ENCODE measurements around the gene GNAL.

The GNAL gene

DNA sequence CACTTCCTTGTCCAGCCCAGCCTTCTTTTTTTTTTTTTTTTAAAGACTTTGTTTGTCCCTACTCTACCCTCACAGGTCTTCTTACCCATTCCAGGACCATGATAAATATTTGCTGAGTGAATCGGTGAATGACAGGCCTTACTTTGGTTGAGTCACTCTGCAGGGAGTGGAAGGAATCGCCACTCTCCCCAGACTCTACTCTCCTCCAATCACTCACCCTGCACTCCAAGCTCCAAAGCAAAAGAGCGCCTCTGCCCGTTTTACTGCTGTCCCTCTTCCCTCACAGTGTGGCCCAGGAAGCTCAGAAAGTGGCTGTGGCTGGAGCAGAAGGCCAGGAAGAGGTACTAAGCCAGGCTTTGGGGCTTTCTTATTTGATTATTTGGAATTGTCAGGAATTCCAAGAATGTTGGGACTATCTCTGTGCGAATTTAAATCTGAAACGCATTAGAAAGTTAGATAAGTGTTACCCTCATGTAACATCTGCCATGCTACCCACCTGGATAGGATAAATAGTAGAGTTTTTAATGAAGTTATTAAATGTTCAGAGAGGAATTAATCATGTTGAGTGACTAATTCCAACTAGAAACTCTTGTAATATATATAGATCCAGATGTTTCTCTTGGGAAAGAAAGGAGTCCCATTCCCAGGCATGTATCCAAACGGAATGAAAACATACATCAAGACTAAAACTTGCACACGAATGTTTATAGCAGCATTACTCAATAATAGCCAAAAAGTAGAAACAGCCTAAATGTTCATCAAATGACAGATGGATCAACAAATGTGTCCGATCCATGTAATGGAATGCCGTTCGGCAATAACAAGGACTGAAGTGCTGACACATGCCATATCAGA, 119.2 kb downstream of the GNAL start:
- no peak for DNase-seq (ENCODE audit: low read depth)

DNA sequence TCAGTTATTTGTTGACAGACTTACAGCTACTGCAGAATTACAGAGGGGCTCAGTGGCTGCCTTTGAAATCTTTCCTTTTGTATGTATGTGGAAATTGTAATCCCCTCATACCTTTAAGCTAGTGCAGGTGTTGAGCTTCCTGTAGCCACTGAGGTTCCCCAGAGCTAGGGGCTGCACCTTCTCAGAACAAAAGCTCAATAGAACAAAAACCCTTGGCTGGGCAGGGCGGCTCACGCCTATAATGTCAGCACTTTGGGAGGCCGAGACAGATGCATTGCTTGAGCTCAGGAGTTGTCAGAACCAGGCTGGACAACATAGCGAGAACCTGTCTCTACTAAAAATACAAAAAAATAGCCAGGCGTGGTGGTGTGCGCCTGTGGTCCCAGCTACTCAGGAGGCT, 120.8 kb downstream of the GNAL start:
- no peak for DNase-seq (ENCODE audit: low read depth)

DNA sequence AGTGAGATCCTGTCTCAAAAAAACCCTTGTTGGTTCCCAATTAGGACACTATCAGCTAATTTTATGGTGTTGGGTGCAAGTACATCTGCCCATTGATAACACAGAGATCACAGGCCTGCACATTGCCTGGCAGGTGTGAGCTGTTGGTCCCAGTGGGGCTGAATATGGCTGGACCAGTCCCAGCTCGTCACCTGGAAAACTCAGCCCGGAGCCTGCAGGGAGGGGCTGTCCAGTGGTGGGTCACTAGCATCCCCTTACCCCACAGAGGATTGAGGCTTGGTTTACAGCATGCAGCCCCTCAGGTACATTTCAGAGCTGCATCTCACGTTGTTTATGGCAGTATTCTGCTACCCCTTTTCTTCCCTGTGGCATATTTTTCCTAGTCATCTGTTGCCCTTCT, 121.3 kb downstream of the GNAL start:
- DNase-seq (ENCODE audit: low read depth), result no peak

DNA sequence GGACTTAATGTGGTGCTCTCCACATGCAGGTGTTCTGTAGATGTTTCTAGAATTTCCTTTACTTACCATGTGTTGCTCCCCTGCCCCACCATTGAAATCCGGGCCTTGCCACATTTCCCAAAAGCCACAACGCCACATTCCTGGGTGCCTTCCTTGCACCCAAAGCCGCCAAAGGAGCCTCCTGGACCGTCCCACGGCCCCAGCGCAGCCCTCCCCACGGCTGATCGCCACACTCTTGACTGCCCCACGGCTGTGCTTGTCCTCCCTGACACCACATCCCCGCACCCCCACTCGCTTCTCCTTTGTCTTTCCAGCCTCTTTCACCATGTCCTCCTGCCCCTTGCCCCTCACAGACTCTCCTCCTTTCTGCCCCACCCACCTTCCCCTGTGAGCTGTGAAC, 121.9 kb downstream of the GNAL start:
- no peak for DNase-seq (ENCODE audit: low read depth)

DNA sequence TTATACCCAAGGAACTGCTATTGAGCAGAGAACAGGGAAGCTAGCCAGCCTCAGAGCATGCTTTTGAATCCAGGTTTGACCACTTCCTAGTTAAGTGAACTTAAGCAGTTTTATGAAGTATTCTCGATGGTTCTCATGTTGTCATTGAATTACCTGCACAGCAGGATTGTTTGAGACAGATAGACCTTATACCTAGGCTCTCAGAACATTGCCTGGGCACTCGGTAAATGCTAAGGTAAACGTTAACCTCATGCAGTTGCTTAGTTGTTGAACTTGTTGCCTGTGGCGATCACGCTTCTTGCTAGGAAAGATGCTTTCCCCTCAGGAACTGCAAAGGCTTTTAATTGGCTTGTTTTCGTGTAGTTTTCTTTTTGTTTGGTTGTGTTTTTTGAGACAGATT, 128.2 kb downstream of the GNAL start:
- DNase-seq (ENCODE audit: low read depth), result no peak

DNA sequence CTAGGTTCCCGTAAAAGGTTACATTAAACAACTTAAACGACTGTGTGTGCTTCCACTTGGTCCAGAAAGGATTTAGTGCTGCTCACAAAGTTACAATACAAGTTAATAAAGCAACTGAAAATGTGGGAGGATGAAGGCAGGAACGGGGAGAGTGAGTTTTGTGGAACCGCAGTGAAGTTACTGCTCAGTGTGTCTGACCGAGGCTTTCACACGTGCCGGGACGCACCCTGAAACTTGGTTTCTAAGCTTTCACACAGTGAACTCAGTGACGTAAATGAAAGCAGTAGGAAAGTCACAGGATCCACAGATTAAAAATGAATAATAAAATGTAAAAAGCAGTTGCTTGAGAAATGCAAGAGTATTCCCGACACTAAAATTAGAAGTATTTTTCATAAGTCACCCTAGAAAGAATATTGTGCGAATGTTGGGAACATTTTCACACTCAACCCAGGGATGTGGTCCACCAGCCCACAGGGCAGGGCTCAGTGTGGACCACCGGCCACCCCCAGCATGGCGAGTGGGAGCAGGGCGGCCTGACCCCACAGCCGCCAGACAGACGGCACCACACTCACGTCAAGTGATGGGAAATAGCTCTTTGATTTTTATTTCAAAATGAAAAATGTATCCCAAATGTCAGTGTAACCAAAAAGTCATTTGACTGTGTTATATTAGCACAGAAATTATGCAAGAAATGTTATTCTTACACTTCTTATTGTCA, 129.6 kb downstream of the GNAL start:
- no peak for DNase-seq (ENCODE audit: low read depth)

DNA sequence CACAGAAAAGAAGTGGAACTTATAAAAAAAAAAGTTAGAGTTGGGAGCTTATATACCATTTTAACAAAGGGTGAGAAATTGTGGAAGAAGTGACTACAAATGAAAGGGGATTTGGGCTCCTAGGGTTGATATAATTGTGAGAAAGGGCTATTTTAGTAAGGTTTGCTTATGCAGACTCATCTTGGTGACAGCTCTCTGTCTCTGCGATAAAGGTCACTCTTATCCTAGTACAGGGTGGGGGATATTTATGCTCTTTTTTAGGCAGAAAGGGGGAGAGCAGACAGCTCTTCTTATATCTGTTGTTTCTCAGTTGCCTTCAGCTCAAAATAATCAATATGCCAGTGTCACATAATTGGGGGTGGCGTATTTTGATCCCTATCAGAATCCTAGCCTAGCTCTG, 130.9 kb downstream of the GNAL start:
- no peak for DNase-seq (ENCODE audit: low read depth)

DNA sequence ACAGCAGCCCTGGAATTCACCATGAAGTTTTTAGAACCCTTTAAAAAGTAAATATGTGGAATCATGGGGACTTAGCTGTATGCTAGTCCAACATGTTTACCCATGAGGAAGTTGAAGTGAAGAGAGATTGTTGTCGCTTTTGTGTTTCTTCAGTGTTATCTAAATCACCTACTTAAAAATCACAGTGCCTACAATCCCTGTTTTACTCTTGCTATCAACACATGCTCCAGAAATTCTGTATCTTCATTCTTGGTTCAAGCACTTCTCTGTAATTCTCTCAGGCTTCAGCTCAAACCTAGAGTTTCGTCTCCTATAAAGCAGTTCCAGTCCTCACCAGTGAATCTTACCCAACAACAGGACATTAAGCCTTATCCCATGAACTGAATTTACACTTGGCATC, 131.6 kb downstream of the GNAL start:
- DNase-seq (ENCODE audit: low read depth), result no peak

DNA sequence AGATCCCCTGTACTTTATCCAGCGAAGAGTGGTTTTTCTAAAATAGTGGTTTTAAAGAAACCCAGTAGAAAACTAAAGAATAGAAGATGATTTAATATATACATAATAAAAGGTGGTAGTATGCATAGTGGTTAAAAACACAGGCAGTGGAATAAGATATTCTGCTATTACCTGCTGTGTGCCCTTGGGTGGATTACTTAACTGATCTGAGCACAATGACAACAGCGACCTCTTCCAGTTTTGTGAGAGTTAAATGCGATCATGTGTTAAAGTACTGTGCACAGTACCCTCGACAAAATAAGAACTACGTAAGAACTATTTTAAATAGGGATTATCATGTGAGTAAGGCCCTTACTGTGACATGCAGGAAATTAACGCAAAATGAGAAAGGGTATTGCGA, 132.1 kb downstream of the GNAL start:
- no peak for DNase-seq (ENCODE audit: low read depth)

DNA sequence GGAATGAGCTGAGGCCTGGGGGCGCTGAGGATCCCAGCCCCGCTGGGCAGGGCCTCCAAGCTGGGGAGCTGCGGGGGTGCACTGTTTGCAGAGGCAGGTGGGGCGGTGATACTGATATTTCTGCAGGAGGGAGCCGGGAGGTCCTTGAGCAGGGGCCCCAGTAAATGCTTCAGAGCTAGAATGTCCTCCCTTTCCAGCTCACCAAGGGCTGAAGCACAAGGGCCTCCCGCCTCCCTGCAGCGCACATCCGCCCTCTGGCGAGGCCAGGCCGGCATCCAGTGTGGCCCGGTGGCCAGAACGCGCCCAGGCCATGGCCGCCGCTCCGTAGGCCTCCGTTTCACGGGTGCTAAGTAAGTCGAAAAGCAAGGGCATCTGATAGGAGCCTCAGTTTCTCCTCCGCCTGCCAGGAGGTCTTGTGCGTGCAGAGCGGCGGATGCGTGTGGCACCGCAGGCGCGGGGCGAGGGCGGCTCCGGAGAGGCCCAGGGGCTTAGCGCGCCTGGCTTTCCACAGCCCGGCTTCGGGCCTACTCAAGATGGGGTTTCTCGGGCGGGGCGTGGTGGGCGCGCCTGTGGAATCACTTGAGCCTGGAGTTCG, 132.7 kb downstream of the GNAL start:
- DNase-seq (ENCODE audit: low read depth), result no peak

DNA sequence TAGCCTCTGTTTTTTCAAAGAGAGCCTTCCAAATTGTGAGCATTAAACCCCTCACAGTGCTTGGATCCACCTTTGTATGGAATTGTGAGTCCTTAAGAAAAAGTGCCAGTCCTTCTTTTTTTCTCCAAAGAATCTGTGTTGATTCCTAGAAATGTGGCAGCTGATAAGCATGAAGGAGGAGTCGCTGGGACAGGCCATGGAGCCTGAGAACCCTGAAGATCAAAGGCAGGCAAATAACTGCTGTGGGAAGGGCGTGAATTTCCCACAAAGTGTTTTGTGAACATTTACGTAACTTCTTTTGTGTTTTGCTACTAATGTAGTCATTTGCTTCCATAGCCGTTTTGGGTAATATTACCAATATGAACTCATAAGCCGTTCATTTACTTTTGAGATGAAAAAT, 134.5 kb downstream of the GNAL start:
- no peak for DNase-seq (ENCODE audit: low read depth)

DNA sequence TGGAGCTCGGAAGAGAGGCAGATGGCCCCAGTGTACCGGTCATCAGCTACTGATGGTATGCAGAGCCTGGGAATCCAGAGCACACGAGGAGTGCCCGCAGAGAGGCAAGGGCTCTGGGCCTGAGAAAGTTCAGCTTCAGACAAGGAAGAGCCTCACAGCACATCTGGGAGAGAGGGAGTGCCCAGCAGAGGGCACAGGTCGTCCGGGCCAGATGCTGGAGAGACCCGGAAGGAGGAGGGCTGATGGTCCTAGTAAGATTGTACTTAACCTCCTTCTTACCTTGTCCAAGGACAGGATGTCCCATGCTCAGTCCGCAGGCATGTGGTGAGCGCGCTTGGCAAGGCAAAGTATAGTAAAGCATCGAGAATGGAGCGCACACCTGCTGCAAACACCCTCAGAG, 137.8 kb downstream of the GNAL start:
- no peak for DNase-seq (ENCODE audit: low read depth)

DNA sequence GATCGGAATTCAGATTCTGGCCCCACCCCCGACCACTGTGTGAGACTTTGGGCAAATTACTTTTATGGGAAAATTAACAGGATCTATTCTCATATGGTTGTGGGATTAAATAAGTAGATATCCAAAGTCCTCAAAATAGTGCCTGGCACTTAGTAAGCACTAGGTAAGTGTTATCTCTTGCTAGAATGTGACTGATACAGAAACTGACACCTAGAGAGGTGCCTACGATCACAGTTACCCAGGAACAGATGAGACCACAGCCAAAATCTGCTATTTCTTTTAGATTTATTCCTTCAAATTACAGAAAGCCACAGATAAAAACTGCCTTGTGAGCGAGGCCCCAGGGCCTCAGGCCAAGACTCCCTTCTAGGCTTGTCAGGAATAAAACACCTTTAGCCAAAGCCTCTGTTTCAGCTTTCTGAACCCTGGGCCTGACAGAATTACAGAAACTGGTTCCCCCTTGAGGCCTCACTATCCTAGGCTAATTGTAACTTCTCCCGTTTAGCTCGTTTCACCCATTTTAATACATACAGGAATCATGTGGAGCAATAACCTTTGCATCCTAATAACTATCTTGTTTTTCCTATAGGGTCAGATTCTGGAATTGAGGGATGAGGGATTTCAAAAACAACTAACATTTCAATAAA, 139.8 kb downstream of the GNAL start:
- no peak for DNase-seq (ENCODE audit: low read depth)

DNA sequence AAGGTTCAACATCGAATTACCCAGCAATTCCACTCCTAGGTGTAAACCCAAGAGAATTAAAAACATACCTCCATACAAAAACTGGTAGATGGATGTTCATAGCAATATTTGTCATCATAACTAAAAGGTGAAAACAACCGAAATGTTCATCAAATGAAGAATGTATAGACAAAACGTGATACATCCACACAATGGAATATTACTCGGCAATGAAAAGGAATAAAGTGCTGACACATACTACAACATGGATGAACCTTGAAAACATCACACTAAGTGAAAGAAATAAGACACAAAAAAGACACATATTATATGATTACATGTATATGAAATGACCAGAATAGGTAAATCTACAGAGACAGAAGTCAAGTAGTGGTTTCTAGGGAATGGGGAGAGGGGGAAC, 141.5 kb downstream of the GNAL start:
- DNase-seq (ENCODE audit: low read depth), result no peak

DNA sequence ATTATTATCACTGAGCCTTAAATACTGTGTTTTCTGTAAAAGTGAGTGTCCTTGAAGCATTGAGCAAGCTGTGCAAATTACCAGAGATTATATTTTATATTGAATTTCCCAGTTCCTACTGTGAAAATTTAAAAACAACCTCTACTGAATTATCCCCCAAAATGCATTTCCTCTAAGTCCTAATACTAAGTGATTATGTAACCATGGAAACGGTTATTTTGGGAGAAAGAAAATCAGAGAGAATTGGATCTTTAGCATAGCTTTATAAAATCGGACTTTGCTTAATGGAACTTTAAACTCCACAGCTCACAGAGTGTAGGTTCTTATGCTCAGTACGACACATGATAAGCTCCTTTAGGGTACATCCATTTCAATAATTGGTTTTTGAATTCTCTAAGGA, 142.9 kb downstream of the GNAL start:
- DNase-seq (ENCODE audit: low read depth), result no peak

DNA sequence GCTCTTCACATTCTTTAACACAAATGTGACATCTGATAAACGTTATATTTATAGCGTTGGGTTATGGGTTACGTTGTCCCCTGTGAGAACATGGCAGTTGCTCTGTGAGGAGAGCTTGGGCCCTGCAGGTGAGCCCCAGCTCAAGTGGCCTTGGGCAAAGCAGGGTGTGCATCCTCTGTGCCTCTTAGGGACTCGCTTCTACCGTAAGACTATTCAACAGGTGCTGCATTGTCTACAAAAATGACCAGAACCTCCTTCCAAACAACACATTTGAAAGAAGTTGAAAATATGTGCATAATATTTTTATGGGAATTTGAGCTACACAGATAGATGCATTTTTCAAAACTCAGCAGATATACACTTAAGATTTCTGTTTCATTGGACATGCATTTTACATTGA, 145.7 kb downstream of the GNAL start:
- no peak for DNase-seq (ENCODE audit: low read depth)

DNA sequence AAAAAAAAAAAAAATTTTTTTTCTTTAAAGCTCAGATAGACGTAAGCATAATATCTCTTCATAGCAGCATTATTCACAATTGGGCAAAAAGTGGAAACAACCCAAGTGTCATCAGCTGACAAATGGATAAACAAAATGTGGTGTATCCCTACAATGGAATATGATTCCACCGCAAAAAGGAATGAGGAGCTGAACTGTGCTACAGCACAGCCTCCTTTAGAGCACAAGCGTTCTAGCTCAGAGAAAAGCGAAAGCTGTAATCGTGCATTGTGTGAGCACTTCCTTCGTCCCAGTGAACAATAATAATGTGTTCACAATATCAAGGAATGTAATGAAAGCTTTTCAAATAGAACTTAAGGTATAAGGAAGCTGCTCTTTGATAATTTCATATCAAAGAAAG, 150.5 kb downstream of the GNAL start:
- no peak for DNase-seq (ENCODE audit: low read depth)

DNA sequence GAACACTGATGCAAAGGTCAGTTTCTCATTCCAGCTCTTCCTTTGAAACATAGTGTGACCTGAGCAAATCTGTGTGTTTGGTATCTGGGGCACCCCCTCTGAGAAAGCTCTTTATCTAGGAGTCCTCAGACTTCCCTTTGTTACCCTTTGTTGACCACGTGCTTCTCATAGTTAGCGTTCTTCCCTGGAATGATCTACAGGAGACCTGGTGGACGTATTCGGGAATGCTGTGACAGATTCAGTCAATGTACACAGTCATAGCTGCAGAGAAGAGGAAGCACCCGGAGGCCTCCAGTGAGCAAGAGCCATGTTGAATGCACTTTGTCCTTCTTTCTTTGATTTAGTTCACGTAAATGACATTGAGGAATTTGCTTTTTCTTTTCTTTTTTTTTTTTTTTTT, 151.4 kb downstream of the GNAL start:
- DNase-seq (ENCODE audit: low read depth), result no peak

DNA sequence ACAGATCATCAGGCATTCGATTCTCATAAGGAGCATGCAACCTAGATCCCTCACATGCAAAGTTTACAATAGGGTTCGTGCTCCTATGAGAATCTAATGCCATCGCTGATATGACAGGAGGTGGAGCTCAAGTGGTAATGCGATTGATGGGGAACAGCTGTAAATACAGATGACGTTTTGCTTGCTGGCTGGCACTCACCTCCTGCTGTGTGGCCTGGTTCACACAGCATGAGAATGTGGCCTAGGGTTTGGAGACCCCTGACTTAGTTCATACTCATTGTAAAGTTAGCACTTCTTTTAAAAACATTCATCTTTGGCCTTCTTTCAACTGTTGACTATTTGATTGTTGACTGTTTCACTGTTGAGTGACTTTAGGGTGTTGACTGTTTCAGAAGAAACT, 153.5 kb downstream of the GNAL start:
- no peak for DNase-seq (ENCODE audit: low read depth)

DNA sequence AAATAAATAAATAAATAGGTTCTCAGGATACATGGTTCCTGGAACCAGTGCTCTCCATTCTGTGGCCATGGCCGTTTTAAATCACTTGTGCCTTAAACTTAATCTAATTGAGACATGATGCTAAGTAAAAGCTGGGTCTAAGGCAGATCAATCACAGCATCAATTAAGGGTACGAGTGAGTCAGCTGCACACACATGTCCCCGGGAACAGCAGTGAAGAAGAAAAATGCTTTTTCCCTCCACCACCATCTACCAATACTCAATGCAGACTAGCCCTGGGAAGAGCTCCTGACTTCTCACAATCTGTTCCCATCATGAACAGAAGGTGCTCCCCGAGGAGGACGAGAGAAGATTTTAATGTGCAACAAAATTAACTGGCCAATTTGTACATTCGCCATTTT, 155.4 kb downstream of the GNAL start:
- no peak for DNase-seq (ENCODE audit: low read depth)

DNA sequence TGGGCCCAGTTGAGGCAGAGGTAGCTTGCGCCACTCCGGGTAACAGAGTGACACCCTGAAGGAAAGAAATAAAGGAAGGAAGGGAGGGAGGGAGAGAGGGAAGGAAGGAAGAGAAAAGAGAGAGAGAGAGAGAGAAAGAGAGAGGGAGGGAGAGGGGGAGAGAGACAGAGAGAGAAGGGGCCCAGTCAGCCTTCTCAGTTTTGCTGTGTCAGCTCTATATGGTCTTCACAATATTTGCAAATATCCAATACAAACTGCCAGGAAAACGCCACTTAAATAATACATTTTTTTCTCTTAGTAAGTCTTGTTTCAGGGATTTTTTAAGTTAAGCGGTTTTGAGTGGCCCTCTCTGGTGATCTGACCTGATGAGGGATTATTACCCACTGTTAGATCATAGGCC, 156.6 kb downstream of the GNAL start:
- no peak for DNase-seq (ENCODE audit: low read depth)

DNA sequence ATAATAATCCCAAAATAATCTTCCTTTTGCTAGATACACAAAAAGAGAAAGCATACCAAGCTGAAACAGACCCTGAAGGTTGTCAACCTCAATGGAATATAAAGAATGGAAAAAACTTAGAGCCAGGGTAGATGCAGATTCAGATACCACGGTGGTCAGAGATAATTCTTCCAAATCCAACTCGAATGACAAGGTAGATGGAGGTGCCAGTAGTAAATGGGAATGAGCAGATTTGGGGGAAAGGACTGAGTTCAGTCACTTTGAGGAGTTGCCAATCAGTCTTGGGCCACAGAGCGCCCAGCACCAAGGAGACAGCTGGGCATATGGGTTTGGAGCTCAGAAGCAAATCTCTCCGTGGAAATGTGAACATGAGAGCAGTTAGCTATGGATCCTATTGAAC, 158.7 kb downstream of the GNAL start:
- DNase-seq (ENCODE audit: low read depth), result no peak

DNA sequence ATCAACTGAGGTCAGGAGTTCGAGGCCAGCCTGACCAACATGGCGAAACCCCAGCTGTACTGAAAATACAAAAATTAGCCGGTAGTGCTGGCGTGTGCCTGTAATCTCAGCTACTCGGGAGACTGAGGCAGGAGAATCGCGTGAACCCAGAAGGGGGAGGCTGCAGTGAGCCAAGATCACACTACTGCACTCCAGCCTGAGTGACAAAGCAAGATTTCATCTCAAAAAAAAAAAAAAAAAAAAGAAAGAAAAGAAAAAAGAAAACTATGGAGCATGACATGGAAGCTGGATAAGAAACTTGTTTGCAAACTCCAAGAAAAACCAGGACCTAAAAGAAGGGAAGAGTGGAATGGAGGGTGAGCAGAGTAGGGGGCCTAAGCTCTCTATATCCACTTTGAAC, 160.2 kb downstream of the GNAL start:
- DNase-seq (ENCODE audit: low read depth), result no peak
